C4-2B (cell line): Measurements from ENCODE around the gene GLUD1.
"Not testable (repeated sequence)": the region's sequence is repeated elsewhere in the genome, so short reads cannot be mapped to it uniquely, and the experiment has no call there.

Source experiments
- H3K27ac ChIP-seq: fragments of 450-650 bp; 2 replicates; pipeline ENCODE4 v1.5.1; 2017
- ZFX ChIP-seq: fragments of 450-650 bp; IDR thresholded peaks from 2 replicates; pipeline ENCODE4 v1.6.1; 2017
- TF ChIP-seq, protein P1 (sequence below): fragments of 450-650 bp; conservative IDR thresholded peaks from 2 replicates; pipeline ENCODE4 v1.5.1; 2017; ENCODE audit warnings: mild to moderate bottlenecking

The GLUD1 gene

DNA sequence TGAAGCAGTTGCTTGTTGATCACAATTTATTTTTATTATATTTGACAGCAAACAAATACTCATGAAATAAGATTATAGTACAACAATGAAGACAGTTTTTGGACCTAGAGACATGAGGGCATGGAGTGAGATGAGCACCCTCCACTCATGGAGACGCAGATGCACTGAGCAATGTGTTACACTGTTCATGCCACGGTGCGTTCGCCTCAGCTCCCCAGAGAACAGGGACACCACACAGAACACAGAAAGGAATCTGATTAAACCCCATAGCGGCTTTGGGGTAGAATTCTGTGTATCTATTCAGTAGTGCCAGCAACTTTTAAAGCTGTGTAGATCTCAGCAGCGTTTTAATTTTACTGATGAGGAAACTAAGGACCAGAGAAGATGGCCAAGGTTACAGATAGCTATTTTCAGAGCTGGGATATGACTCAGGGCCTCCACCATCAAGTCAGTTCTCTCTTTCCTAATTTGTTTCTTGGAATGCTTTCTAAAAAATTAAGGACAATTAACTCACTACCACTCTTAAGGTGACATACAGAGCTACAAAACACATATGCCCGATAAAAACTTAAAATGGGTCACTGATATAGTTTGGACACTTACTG lies 41.0 kb downstream of the GLUD1 start:
- no peak overlapping the region for H3K27ac ChIP-seq
- no peak for TF ChIP-seq ZFX
- TF ChIP-seq, protein P1, sequence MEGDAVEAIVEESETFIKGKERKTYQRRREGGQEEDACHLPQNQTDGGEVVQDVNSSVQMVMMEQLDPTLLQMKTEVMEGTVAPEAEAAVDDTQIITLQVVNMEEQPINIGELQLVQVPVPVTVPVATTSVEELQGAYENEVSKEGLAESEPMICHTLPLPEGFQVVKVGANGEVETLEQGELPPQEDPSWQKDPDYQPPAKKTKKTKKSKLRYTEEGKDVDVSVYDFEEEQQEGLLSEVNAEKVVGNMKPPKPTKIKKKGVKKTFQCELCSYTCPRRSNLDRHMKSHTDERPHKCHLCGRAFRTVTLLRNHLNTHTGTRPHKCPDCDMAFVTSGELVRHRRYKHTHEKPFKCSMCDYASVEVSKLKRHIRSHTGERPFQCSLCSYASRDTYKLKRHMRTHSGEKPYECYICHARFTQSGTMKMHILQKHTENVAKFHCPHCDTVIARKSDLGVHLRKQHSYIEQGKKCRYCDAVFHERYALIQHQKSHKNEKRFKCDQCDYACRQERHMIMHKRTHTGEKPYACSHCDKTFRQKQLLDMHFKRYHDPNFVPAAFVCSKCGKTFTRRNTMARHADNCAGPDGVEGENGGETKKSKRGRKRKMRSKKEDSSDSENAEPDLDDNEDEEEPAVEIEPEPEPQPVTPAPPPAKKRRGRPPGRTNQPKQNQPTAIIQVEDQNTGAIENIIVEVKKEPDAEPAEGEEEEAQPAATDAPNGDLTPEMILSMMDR: no peak

DNA sequence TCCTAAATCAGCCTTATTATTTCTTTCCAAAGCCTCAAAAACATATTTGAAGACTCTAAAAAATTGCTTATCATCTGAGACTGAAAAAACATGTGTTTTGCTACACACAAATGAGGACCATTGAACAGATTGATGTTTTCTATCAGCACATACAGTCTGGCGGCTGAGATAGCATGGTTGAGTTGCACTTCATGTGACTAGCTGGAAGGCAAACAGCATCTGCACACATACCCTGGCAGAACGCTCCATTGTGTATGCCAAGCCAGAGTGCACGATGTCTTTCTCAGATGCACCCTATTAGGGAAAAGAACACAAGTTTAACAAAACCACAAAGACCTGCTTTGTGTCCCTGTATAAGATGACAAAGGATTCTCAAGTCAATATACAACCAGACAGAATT lies 41.5 kb downstream of the GLUD1 start:
- TF ChIP-seq, protein P1: no peak
- no peak for TF ChIP-seq ZFX
- no peak overlapping the region for H3K27ac ChIP-seq

DNA sequence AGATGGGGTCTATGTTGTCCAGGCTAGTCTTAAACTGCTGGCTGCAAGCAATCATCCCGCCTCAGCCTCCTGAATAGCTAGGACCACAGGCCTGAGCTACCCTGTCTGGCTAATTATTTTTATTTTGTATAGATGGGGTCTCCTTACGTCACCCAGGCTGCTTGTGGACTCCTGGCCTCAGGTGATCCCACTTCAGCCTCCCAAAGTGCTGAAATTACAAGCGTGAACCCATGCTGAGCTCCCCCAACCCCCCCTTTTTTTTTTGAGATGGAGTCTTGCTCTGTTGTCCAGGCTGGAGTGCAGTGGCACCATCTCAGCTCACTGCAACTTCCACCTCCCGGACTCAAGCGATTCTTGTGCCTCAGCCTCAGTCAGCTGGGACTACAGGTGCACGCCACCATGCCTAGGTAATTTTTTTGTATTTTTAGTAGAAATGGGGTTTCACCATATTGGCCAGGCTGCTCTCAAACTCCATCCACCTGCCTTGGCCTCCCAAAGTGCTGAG lies 49.2 kb downstream of the GLUD1 start:
- no peak for TF ChIP-seq ZFX
- TF ChIP-seq, protein P1: no peak

DNA sequence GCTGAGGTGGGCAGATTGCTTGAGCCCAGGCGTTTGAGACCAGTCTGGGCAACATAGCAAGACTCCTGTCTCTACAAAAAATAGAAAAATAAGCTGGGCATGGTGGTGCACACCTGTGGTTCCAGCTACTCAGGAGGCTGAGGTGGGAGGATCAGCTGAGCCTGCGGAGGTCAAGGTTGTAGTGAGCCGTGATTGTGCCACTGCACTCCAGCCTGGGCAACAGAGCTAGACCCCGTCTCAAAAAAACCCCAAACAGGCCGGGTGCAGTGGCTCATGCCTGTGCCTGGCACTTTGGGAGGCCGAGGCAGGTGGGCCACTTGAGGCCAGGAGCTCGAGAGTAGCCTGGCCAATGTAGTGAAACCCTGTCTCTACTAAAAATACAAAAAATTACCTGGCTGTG lies 51.1 kb downstream of the GLUD1 start:
- not testable (repeated sequence) for H3K27ac ChIP-seq

More for the DNA sequence above, 49.2 kb downstream of the GLUD1 start:
- no peak overlapping the region for H3K27ac ChIP-seq

DNA sequence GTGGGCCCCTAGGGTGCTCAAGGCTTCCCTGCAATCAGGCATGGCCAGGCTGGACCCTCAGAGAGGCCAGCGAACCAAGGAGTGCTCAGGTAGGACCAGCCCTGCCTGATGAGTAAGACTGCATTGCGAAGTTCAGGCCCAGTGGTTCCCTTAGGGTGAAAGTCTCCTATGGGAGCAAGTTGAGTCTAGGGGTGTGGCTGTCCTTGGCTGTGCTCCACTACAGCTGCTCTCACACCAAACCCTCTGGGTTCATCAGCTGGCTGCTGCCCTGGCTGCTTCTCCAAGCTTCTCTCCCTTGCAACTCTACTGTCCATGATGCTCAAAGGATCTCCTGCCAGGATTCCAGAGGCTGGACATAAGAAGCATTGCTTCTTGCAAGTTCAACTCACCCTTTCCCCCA lies 55.9 kb downstream of the GLUD1 start:
- TF ChIP-seq, protein P1: no peak
- TF ChIP-seq ZFX: no peak

DNA sequence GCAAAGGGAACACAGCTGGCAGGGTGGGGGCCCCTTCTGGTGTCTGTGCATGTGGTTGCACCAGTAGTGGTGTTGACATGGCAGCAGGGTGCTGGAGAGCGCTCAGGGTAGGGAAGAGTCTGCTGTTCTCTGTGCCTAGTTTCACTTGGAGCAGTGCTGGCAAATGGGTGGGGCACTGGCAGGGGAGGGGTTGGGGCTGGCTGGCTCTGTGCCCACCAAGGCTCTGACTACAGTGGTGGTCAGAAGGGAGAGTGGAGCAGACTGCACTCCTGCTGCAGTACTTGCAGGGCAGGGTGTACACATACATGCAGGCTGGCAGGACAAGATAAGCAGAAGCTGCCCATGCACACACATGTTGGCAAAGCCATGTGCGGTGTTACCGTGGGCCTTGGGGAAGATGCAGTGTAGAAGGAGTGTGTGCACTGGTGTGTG lies 56.3 kb downstream of the GLUD1 start:
- TF ChIP-seq ZFX: no peak
- TF ChIP-seq, protein P1: no peak
- no peak overlapping the region for H3K27ac ChIP-seq

More for the DNA sequence above, 55.9 kb downstream of the GLUD1 start:
- no peak overlapping the region for H3K27ac ChIP-seq

DNA sequence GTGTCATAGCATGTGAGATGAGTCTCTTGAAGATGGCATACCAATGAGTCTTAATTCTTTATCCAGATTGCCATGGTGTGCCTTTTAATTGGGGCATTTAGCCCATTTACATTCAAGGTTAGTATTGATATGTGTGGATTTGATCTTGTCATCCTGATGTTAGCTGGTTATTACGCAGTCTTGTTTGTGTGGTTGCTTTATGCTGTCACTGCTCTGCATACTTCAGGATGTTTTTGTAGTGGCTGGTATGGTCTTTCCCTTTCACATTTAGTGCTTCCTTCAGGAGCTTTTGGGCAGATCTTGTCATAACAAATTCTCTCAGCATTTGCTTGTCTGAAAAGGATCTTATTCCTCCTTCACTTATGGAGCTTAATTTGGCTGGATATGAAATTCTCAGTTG lies 58.0 kb downstream of the GLUD1 start:
- no peak for TF ChIP-seq ZFX
- TF ChIP-seq, protein P1: no peak
- H3K27ac ChIP-seq: no peak overlapping the region
